Loucy (cell line): ENCODE data around the gene TMEM42.

Experiments
- H2AFZ ChIP-seq: fragments of 200-600 bp; sonication (generic); 2 replicates; pipeline ENCODE4 v1.6.0; 2016; ENCODE audit warnings: antibody characterized with exemption, mild to moderate bottlenecking, low read length, moderate library complexity
- H3F3A ChIP-seq: fragments of 200-600 bp; 2 replicates; pipeline ENCODE4 v1.6.0; 2016; ENCODE audit warnings: antibody characterized with exemption, low read depth, mild to moderate bottlenecking
- H3K27me3 ChIP-seq: fragments of 200-600 bp; sonication (generic); 2 replicates; pipeline ENCODE4 v1.6.1; 2014; ENCODE audit warnings: low read length, mild to moderate bottlenecking; ENCODE audit not compliant: insufficient read depth, poor library complexity, severe bottlenecking
- H3K36me3 ChIP-seq: fragments of 200-600 bp; sonication (generic); 2 replicates; pipeline ENCODE4 v1.6.1; 2016; ENCODE audit warnings: low read length; ENCODE audit not compliant: insufficient read depth
- H3K4me1 ChIP-seq: fragments of 200-600 bp; sonication (generic); 2 replicates; pipeline ENCODE4 v1.5.1; 2014; ENCODE audit warnings: low read length, mild to moderate bottlenecking; ENCODE audit not compliant: insufficient read depth, poor library complexity, severe bottlenecking
- H3K4me2 ChIP-seq: fragments of 200-600 bp; sonication (generic); 2 replicates; pipeline ENCODE4 v1.6.0; 2014; ENCODE audit warnings: antibody characterized with exemption, low read length, low read depth, mild to moderate bottlenecking; ENCODE audit not compliant: poor library complexity, severe bottlenecking
- H3K4me3 ChIP-seq: fragments of 200-600 bp; sonication (generic); 2 replicates; pipeline ENCODE4 v1.5.1; 2014; ENCODE audit warnings: low read length, mild to moderate bottlenecking, mixed read lengths; ENCODE audit not compliant: poor library complexity, severe bottlenecking
- H3K79me2 ChIP-seq: fragments of 200-600 bp; sonication (generic); 2 replicates; pipeline ENCODE4 v1.6.1; 2014; ENCODE audit warnings: low read length; ENCODE audit not compliant: insufficient read depth
- H3K9ac ChIP-seq: fragments of 200-600 bp; sonication (generic); 2 replicates; pipeline ENCODE4 v1.6.0; 2014; ENCODE audit warnings: mild to moderate bottlenecking, low read depth, low read length, moderate library complexity; ENCODE audit not compliant: poor library complexity, severe bottlenecking
- H3K9me2 ChIP-seq: fragments of 200-600 bp; sonication (generic); replicated peaks from 2 replicates; pipeline ENCODE4 v1.6.1; 2016; ENCODE audit warnings: low read depth, low read length, mixed read lengths
- H3K9me3 ChIP-seq: fragments of 200-600 bp; sonication (generic); 2 replicates; pipeline ENCODE4 v1.6.1; 2014; ENCODE audit warnings: mild to moderate bottlenecking, antibody characterized with exemption, low read length, low read depth; ENCODE audit not compliant: insufficient read depth
- H4K20me1 ChIP-seq: fragments of 200-600 bp; sonication (generic); 2 replicates; pipeline ENCODE4 v1.6.0; 2014; ENCODE audit warnings: antibody characterized with exemption, low read length, mild to moderate bottlenecking; ENCODE audit not compliant: insufficient read depth, poor library complexity, severe bottlenecking
- CTCF ChIP-seq: fragments of 200-600 bp; sonication (generic); conservative IDR thresholded peaks from 2 replicates; pipeline ENCODE4 v1.5.1; 2014; ENCODE audit warnings: mild to moderate bottlenecking, antibody characterized with exemption, low read length
- EZH2phosphoT487 ChIP-seq: fragments of 200-600 bp; IDR thresholded peaks from 2 replicates; pipeline ENCODE4 v1.6.1; 2018; ENCODE audit warnings: antibody characterized with exemption, mild to moderate bottlenecking, moderate library complexity, borderline replicate concordance

TMEM42 gene

GRCh38 chr3:44903751-44904150, 42.0 kb downstream of the TMEM42 start:
- Histone ChIP-seq H2AFZ (no peak overlapping the region), H3K9me3 (peaks cover 8% of the 10 kb centered on the region; the same call in 1 of the 2 replicates), H3K9me2 (no peaks in the 10 kb centered on the region), H3K36me3 (no peaks in the 10 kb centered on the region), H3K79me2 (no peaks in the 10 kb centered on the region), H3F3A (no peaks in the 10 kb centered on the region), H4K20me1 (no peaks in the 10 kb centered on the region), H3K4me3 (no peak overlapping the region), H3K9ac (no peak overlapping the region), H3K4me2 (no peak overlapping the region), H3K4me1 (no peaks in the 10 kb centered on the region), H3K27me3 (no peaks in the 10 kb centered on the region)
- no peak for TF ChIP-seq EZH2phosphoT487
- TF ChIP-seq CTCF = no peak

- TF ChIP-seq EZH2phosphoT487 (no peak), CTCF (no peak)
- no peaks in the 10 kb centered on the region for H3K4me1 ChIP-seq
- no peak overlapping the region for H3K4me2 ChIP-seq
- H3F3A ChIP-seq = no peaks in the 10 kb centered on the region
- H3K4me3 ChIP-seq = no peak overlapping the region
- peaks cover 8% of the 10 kb centered on the region; the same call in 1 of the 2 replicates for H3K9me3 ChIP-seq
- no peak overlapping the region for H3K9ac ChIP-seq
- H4K20me1 ChIP-seq = no peaks in the 10 kb centered on the region
- H3K9me2 ChIP-seq = no peaks in the 10 kb centered on the region
- no peaks in the 10 kb centered on the region for H3K36me3 ChIP-seq
- no peak overlapping the region for H2AFZ ChIP-seq
- H3K79me2 ChIP-seq = no peaks in the 10 kb centered on the region
- H3K27me3 ChIP-seq = no peaks in the 10 kb centered on the region
Observed at GRCh38 chr3:44905446-44906157, 43.9 kb downstream of the TMEM42 start.

- no peak overlapping the region for H3K4me3 ChIP-seq
- no peak overlapping the region for H3K9ac ChIP-seq
- H3K9me3 ChIP-seq = peaks cover 8% of the 10 kb centered on the region; the same call in 1 of the 2 replicates
- H4K20me1 ChIP-seq = no peaks in the 10 kb centered on the region
- no peaks in the 10 kb centered on the region for H3K9me2 ChIP-seq
- no peak for TF ChIP-seq EZH2phosphoT487
- no peak for TF ChIP-seq CTCF
- no peaks in the 10 kb centered on the region for H3K79me2 ChIP-seq
- no peak overlapping the region for H2AFZ ChIP-seq
- no peaks in the 10 kb centered on the region for H3K4me1 ChIP-seq
- H3K27me3 ChIP-seq = no peaks in the 10 kb centered on the region
- H3K4me2 ChIP-seq = no peak overlapping the region
- H3F3A ChIP-seq = no peaks in the 10 kb centered on the region
- no peaks in the 10 kb centered on the region for H3K36me3 ChIP-seq
Observed at GRCh38 chr3:44906997-44907396, 45.3 kb downstream of the TMEM42 start.
